Measurements from ENCODE around the gene AMBRA1.

Gene AMBRA1

GRCh38 chr11:46364791-46365190 is 229.0 kb downstream of the AMBRA1 start:
- TF ChIP-seq POLR2A (IDR thresholded peaks at IDR 0.05; ENCODE audit: low read depth, low read length) = no peak
- DNase-seq (ENCODE audit: insufficient read length, low spot score) (no peak), FAIRE-seq (no peak)

GRCh38 chr11:46364056-46364455 is 229.8 kb downstream of the AMBRA1 start:
- FAIRE-seq (no peak), DNase-seq (ENCODE audit: insufficient read length, low spot score) (no peak)
- no peak for TF ChIP-seq POLR2A (IDR thresholded peaks at IDR 0.05; ENCODE audit: low read depth, low read length)

- DNase-seq (ENCODE audit: insufficient read length, low spot score) (peak; percentile 97), FAIRE-seq (no peak)
- peak; percentile 22; the same call in 1 of the 2 replicates for TF ChIP-seq POLR2A (IDR thresholded peaks at IDR 0.05; ENCODE audit: low read depth, low read length)
Measured at GRCh38 chr11:46363455-46364005, 230.3 kb downstream of the AMBRA1 start.

DNA sequence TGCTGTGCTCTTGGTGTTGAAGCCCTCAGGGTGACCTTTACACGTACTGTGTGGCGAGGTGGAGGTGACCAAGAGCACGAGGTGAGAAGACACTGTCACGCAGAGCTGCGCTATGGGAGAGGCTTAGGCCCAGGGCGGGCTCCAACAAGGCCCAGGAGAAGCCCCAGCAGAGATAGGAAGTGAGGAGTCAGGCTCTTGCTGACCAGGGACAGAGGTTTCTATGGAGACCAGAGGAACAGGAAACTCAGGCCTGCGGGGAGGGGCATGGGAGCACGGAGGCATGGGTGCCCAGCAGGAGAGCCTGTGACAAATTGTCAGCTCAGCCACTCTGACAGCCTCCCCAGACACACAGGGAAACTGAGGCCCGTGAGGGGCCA is 230.8 kb downstream of the AMBRA1 start:
- FAIRE-seq (no peak), DNase-seq (ENCODE audit: insufficient read length, low spot score) (peak; percentile 94)
- TF ChIP-seq POLR2A (IDR thresholded peaks at IDR 0.05; ENCODE audit: low read depth, low read length) = peak; percentile 37; the same call in 1 of the 2 replicates

DNA sequence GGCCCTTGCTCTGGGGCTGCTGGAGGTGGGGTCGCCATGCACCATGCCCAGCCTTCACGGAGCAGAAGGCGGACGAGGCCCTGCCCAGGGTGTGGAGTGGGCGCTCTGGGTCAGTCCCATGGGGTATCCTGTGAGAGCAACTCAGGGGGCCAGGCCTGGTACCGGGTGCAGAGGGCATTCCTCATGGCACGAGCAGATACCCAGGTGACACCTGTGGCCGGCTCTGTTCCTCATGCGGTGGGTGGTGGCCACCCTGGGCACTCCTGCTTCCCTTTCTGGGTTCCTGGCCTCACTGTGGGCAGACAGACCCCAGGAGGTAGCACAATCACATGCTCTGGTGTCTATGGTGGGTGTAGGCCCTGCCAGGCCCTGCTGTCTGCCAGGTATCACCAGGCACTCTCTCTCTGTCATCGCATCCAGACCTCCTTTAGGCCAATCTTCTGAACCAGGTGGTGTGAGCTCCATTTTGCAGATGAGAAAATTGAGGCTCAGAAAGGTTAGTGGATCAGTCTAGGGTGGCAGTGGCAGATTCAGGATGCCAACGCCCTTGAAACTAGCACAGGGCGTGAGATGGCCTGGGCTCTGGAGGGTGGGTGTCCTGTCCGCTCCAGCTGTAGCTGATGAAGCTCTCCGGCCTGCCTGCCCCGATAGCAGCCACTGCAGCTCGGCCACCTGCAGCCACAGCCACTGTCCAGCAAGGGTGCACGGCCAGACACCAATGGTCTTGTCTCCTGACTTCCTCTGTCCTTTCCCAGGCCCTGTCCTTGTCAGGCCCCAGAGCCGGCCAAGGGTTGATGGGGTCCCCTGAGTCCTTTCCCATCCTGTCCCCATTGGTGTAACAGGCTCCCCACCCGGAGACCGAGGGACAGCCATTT is 231.4 kb downstream of the AMBRA1 start:
- DNase-seq (ENCODE audit: insufficient read length, low spot score) (no peak), FAIRE-seq (no peak)
- TF ChIP-seq POLR2A (IDR thresholded peaks at IDR 0.05; ENCODE audit: low read depth, low read length) = no peak

DNA sequence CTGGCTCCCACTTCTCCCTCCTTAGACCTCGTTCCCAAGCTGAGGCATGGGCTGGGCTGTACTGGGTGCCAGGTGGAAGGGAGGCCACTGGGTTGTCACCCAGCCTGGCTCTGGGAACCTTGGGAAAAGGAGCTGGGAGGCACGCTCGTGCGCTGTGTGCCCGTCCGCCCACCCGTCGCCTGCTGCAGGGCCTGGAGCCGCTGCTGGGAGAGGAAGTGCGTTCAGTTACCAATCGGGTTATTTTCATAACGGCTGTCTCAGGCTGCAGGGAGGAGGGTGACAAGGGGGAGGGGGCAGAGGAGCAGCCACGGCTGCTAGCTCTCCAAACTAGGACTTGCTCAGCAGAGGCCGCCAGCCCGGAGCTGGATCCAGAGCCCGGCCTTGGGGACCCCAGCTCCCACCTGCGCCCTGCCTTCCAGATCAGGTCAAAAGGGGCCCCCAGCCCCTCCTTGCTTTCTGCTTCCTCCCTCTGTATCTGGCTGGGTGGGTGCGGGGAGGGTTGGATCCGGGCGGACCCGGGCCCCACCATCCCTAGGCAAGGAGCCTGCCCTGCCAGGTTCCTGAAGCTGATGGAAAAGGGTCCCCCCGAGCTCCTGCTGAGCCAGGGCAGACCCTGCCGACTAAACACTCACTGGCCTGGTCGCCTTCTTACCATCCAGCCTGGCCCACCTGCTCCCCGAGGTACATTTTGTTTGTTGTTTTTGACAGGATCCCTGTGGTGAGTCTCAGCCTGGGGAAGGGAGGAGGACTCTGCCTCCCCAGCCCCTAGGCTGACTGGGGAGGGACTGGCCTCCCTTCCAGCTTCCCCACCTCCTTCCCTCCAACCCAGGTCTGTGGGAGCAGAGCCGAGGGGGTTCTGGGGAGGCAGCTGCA is 232.3 kb downstream of the AMBRA1 start:
- FAIRE-seq (no peak), DNase-seq (ENCODE audit: insufficient read length, low spot score) (no peak)

GRCh38 chr11:46360878-46361277 is 232.9 kb downstream of the AMBRA1 start:
- no peak for DNase-seq (ENCODE audit: insufficient read length, low spot score)
- no peak for FAIRE-seq

More for the DNA sequence above, 232.3 kb downstream of the AMBRA1 start:
- no peak for TF ChIP-seq POLR2A (IDR thresholded peaks at IDR 0.05; ENCODE audit: low read depth, low read length)

GRCh38 chr11:46359953-46360352 is 233.9 kb downstream of the AMBRA1 start:
- FAIRE-seq = no peak
- TF ChIP-seq POLR2A (IDR thresholded peaks at IDR 0.05; ENCODE audit: low read depth, low read length) = no peak

More at GRCh38 chr11:46360878-46361277, 232.9 kb downstream of the AMBRA1 start:
- no peak for TF ChIP-seq POLR2A (IDR thresholded peaks at IDR 0.05; ENCODE audit: low read depth, low read length)

GRCh38 chr11:46357483-46357936 is 236.3 kb downstream of the AMBRA1 start:
- no peak for TF ChIP-seq POLR2A (IDR thresholded peaks at IDR 0.05; ENCODE audit: low read depth, low read length)
- FAIRE-seq = no peak

More at GRCh38 chr11:46359953-46360352, 233.9 kb downstream of the AMBRA1 start:
- no peak for DNase-seq (ENCODE audit: insufficient read length, low spot score)

GRCh38 chr11:46356924-46357482 is 236.8 kb downstream of the AMBRA1 start:
- no peak for DNase-seq (ENCODE audit: insufficient read length, low spot score)
- no peak for TF ChIP-seq POLR2A (IDR thresholded peaks at IDR 0.05; ENCODE audit: low read depth, low read length)
- FAIRE-seq = no peak

More at GRCh38 chr11:46357483-46357936, 236.3 kb downstream of the AMBRA1 start:
- DNase-seq (ENCODE audit: insufficient read length, low spot score) = no peak

GRCh38 chr11:46353698-46354097 is 240.1 kb downstream of the AMBRA1 start:
- no peak for DNase-seq (ENCODE audit: insufficient read length, low spot score)
- FAIRE-seq = no peak
- TF ChIP-seq POLR2A (IDR thresholded peaks at IDR 0.05; ENCODE audit: low read depth, low read length) = no peak

- TF ChIP-seq POLR2A (IDR thresholded peaks at IDR 0.05; ENCODE audit: low read depth, low read length) = no peak
- FAIRE-seq = no peak
- DNase-seq (ENCODE audit: insufficient read length, low spot score) = peak; percentile 75
Measured at GRCh38 chr11:46352063-46352841, 241.6 kb downstream of the AMBRA1 start.

DNA sequence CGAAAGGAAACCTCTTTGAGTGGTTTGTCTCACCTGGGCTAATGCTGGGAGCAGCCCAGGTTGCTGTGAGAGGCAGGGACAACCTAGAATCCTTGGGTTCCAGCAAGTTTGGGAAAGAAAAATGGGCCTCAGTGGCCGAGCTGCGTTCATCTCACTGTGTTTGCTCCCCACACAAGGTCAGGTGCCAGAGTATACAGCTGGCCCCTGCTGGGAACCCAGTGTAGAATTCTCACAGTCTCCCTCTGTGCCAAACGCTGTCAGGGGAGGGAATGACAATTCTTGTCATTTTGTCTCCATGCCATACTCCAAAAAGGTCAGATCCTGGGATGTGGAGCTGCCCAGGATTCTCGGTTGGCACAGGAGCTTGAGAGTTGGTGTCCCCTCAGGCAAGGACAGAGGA is 242.2 kb downstream of the AMBRA1 start:
- FAIRE-seq = no peak
- TF ChIP-seq POLR2A (IDR thresholded peaks at IDR 0.05; ENCODE audit: low read depth, low read length) = no peak
- no peak for DNase-seq (ENCODE audit: insufficient read length, low spot score)

Measured in H54 (cell line).